DMS153 (cell line): ENCODE data around the gene VOPP1.

ENCODE experiments used
- DNase-seq: peaks from one replicate; lab custom pipeline; 2025; lab: John Stamatoyannopoulos, UW

Gene VOPP1

DNA sequence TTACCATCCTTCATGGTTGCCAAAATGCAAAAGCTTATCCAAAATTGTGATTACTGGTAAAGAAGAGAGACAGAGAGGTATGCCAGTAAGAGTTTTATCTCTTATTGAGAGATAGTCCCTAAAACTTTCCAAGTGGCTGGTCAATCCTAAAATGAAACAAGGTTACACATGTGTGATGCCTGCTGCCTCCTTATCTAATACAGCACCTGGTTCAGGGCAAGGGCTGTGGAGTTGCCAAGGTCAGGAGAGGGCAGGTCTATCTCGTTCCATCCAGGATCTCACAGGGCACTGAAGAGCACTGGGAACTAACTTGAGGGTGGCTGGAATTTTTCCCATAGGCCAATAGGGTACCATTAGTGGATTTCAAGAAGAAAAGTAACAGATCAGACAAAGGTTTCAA, 18.3 kb downstream of the VOPP1 start:
- DNase-seq: no peak

GRCh38 chr7:55553024-55553345, 19.3 kb downstream of the VOPP1 start:
- DNase-seq: no peak

DNA sequence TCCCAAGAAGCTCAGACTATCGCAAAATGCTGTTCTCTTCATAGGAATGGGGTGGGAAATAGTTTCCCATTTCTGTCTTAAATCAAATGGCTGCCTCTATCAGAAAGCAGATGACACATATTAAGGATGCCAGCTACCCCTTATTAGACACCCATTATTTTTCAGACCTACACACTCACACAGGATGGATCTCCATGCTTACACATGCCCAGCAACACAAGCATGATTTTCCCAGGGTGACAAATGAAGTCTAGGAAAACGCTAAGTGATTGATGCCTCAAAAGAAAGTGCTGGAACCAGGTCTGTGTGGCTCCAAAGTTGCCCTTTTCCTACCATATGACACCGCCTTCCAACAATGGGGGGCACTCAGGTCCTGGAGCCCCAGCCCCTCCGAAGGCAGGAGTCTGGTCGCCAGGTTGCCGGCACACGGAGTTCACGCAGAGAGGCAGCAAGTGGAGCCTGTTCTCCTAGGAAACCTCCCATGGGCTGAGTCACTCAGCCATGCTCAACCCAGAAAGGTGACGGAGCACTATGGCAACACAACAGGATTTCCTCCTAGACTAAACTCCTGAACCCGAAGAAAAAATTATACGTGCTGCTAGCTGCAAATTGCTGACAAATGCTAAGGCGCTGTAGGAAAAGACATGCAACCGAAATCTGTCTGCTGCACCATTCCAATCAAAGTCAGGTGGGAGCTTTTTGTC, 19.8 kb downstream of the VOPP1 start:
- no peak for DNase-seq

- DNase-seq: no peak
Measured at GRCh38 chr7:55550841-55551537, 21.3 kb downstream of the VOPP1 start.

GRCh38 chr7:55550010-55550663, 22.2 kb downstream of the VOPP1 start:
- peak; percentile 50 for DNase-seq

- no peak for DNase-seq
Measured at GRCh38 chr7:55549457-55549856, 22.8 kb downstream of the VOPP1 start.

GRCh38 chr7:55548295-55548731, 24.0 kb downstream of the VOPP1 start:
- DNase-seq: no peak

DNA sequence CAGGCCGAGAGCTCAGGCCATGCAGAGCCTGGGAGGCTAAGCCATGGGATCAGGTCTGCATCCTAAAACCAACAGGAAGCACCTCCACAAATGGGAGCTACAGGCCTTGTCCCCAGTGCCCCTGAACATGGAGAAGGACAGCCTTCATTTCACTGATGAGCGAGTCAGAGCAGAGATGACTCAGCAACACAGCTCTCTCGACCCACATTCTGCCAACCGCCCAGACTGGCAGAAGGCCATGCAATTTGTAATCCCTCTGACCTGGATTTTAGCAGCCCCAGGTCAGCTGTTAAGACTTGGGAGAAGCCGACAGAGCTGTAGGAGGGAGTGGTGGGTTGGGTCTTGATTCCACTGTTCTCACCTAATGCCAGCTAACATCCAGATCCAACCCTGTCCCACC, 25.5 kb downstream of the VOPP1 start:
- peak; percentile 45 for DNase-seq

DNA sequence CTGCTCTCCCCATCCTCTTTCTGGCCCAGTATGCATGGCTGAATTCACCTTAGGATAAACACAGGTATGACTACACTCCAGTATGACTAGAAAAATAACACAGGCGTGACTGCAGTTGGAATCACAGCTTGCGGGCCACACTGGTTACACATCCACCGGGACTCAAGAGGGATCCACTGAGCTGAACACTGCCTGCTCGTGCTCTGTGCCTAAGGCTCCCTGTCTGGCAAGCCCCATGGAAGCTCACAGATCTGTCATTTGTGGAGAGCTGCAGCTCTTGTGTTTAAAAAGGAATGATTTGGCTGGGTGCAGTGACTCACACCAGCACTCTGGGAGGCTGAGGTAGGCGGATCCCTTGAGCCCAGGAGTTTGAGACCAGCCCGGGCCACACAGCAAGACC, 26.8 kb downstream of the VOPP1 start:
- no peak for DNase-seq

GRCh38 chr7:55540226-55540858, 32.0 kb downstream of the VOPP1 start:
- DNase-seq: no peak

- no peak for DNase-seq
Measured at GRCh38 chr7:55539380-55539779, 32.9 kb downstream of the VOPP1 start.

GRCh38 chr7:55538538-55538937, 33.8 kb downstream of the VOPP1 start:
- no peak for DNase-seq

GRCh38 chr7:55537458-55537990, 34.8 kb downstream of the VOPP1 start:
- DNase-seq: no peak

- no peak for DNase-seq
Measured at GRCh38 chr7:55536619-55537457, 35.5 kb downstream of the VOPP1 start.

GRCh38 chr7:55535617-55536016, 36.7 kb downstream of the VOPP1 start:
- no peak for DNase-seq

DNA sequence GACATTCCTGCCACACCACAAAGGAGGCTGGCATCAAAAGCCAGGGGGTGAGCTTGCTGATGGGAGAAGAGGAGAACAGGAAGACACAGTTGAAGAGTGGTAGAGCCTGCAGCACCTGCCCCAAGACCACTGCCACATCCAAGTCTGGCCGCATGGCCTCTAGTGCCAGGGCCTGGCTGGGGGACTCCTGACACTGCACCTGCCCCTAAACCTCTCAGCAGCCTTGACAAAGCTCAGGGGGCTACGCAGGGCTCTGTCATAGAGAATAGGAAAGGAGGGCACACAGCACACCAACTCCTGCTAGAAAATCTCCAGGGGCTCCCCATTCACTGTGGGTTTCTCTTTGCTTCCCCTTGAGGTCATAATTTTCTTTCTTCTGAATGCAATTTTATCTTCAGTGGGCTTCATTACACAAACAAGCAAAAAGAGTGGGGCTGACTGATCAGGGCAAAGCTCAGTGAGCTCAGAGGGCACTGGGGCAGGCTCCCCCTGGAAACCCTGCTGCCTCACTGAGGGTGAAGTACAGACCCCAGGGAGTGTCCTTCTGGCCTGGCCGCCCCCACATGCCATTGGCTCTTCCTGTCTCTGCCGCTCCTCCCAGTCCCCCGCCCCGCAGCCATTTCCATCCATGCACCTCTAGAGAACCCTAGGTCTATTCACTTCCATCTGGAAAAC, 37.2 kb downstream of the VOPP1 start:
- DNase-seq: no peak

DNA sequence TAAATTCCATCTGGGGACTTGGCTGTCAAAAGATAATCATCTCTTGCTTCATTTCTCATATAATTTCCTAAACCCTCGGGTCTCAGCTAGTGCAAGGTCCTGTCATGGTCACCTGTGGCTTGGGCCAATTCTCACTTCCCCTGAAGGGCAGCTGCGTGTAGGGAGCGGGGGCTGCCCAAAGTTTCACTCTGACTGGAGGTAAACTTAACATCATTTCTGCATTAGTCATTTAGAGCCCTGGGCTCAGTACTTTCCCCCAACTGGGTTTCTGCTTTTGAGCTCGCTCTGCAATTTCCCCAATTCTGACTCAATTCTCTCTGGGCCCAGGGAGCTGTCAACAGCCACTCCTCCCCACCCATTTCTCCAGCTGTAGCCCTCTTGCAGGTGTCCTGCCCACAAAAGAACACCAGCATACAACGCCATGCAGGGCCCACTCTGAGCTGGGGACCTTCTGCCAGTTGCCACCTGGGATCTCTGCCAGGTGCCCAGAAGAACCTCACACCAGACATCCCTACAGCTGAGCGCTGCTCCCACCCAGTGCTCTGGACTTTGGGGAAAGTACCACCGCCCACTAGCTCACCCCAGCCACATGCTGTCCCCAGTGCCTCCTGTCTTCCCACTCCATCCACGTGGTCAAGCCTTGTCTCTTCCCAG, 37.9 kb downstream of the VOPP1 start:
- DNase-seq: no peak

GRCh38 chr7:55533729-55534080, 38.6 kb downstream of the VOPP1 start:
- DNase-seq: no peak

DNA sequence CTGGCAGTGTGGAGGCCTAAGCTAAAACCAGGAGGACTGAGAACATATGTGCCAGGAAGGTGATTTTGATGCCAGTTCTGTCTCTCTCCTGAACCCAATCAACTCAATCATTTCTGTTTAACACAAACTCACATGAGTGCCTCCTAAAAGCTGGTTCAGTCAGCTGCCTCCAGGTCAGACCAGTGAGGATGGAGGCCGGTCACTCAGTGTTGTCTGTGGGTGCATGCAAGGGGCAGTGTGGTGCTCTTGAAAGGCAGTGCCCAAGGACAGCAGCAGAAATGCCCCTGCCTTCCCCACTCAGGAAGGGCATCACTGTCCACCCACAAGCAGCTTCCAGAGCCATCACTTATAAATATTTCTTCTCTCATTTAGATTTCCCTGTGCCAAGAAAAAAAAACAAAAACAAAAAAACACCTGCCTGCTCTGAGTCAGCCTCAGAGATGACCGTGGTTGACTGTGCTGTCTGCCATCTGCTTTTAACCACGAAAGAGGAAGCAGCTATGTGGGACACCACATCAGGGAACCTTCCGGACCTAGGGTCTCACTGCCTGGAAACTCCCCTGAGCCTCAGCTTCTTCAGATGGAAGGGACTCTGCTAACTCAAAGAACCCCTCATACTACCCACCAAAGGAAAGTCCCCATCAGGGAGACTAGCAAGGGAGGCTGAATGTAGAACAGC, 39.1 kb downstream of the VOPP1 start:
- DNase-seq: no peak
